Lower lobe of right lung (tissue), 2 donors: ENCODE data around the gene LGR5. TPM values are rescaled to one million over a fixed set of nuclear protein-coding genes. Genes with fewer than 3 reads are reported as not detected.
"Not testable (repeated sequence)": the region's sequence is repeated elsewhere in the genome, so short reads cannot be mapped to it uniquely, and the experiment has no call there.

Experiments
- ATAC-seq, 2 donors: fragments of 200-7000 bp; cut with Tn5 transposase; one replicate each; pipeline ENCODE4 v1.9.1; 2020 to 2022; ENCODE audit warnings: mild to moderate bottlenecking in 2 of 2, moderate library complexity in 2 of 2
- DNase-seq: peaks from one replicate; pipeline ENCODE4 v3.0.0-alpha.2; 2020
- H3K27ac ChIP-seq: fragments of 200-600 bp; one replicate; pipeline ENCODE4 v1.8.0; 2022
- H3K27me3 ChIP-seq: fragments of 200-600 bp; one replicate; pipeline ENCODE4 v1.8.0; 2022; ENCODE audit warnings: low read depth
- H3K36me3 ChIP-seq: fragments of 200-600 bp; one replicate; pipeline ENCODE4 v1.8.0; 2022; ENCODE audit warnings: mild to moderate bottlenecking
- H3K4me1 ChIP-seq: fragments of 200-600 bp; one replicate; pipeline ENCODE4 v1.8.0; 2022
- H3K4me3 ChIP-seq: fragments of 200-600 bp; one replicate; pipeline ENCODE4 v1.8.0; 2022; ENCODE audit warnings: mild to moderate bottlenecking
- H3K9me3 ChIP-seq: fragments of 200-600 bp; one replicate; pipeline ENCODE4 v1.8.0; 2022
- CTCF ChIP-seq: fragments of 200-600 bp; IDR thresholded peaks from one replicate; pipeline ENCODE4 v1.8.0; 2022; ENCODE audit warnings: antibody characterized with exemption, mild to moderate bottlenecking
- intact Hi-C: fragments of 100-400 bp; cut with DNase I; formaldehyde crosslinking; loops from one replicate; pipeline ENCODE4 v1.11.0; 2022
- total RNA-seq: library from RNA; stranded (reverse); fragmentation: NEBNext Ultra II Directional; extraction: Animal tissue kit (Norgen Biotek cat#: 25700); gene quantifications from one replicate; pipeline ENCODE4 v1.2.1, GENCODE V29; 2021
- donor health status: DM: no; HTN: yes; CAD: no; lungs with severe emphysema.

Gene LGR5
- total RNA-seq, 1 donor from 2014 or later = 1.2 TPM

GRCh38 chr12:71476513-71476912, 36.9 kb downstream of the LGR5 start:
- no peaks in the 10 kb centered on the region for H3K27me3 ChIP-seq
- H3K9me3 ChIP-seq = no peaks in the 10 kb centered on the region
- ATAC-seq (no peak), DNase-seq (no peak)
- no peaks in the 10 kb centered on the region for H3K4me1 ChIP-seq
- no peak for TF ChIP-seq CTCF
- no peak overlapping the region for H3K27ac ChIP-seq
- no peak overlapping the region for H3K4me3 ChIP-seq
- H3K36me3 ChIP-seq = no peaks in the 10 kb centered on the region
- intact Hi-C loops = no loop called here

GRCh38 chr12:71477609-71478008, 38.0 kb downstream of the LGR5 start:
- Histone ChIP-seq H3K36me3 (no peaks in the 10 kb centered on the region), H3K9me3 (no peaks in the 10 kb centered on the region), H3K27ac (no peak overlapping the region), H3K27me3 (no peaks in the 10 kb centered on the region), H3K4me1 (no peaks in the 10 kb centered on the region), H3K4me3 (no peak overlapping the region)
- DNase-seq (no peak), ATAC-seq (no peak)
- TF ChIP-seq CTCF = no peak
- intact Hi-C loops = no loop called here

GRCh38 chr12:71478270-71478669, 38.7 kb downstream of the LGR5 start:
- Histone ChIP-seq H3K27me3 (no peaks in the 10 kb centered on the region), H3K4me1 (no peaks in the 10 kb centered on the region), H3K36me3 (no peaks in the 10 kb centered on the region), H3K27ac (no peak overlapping the region), H3K4me3 (no peak overlapping the region), H3K9me3 (no peaks in the 10 kb centered on the region)
- intact Hi-C loops = no loop called here
- no peak for TF ChIP-seq CTCF
- ATAC-seq (no peak), DNase-seq (no peak)

GRCh38 chr12:71484272-71484905, 44.8 kb downstream of the LGR5 start:
- no peaks in the 10 kb centered on the region for H3K9me3 ChIP-seq
- H3K36me3 ChIP-seq = no peaks in the 10 kb centered on the region
- DNase-seq (no peak), ATAC-seq (no peak)
- H3K4me1 ChIP-seq = no peaks in the 10 kb centered on the region
- intact Hi-C loops = no loop called here
- H3K4me3 ChIP-seq = no peak overlapping the region
- H3K27ac ChIP-seq = no peak overlapping the region
- no peak for TF ChIP-seq CTCF
- H3K27me3 ChIP-seq = no peaks in the 10 kb centered on the region

- DNase-seq, H3K27me3 ChIP-seq, H3K27ac ChIP-seq, intact Hi-C loops, H3K4me3 ChIP-seq, H3K9me3 ChIP-seq, ATAC-seq, H3K36me3 ChIP-seq, H3K4me1 ChIP-seq: not testable (repeated sequence)
These were observed 51.2 kb downstream of the LGR5 start for GRCh38 chr12:71490844-71491243.

GRCh38 chr12:71492604-71493003, 53.0 kb downstream of the LGR5 start:
- no peak overlapping the region for H3K4me3 ChIP-seq
- no peaks in the 10 kb centered on the region for H3K4me1 ChIP-seq
- H3K27ac ChIP-seq = no peak overlapping the region
- H3K9me3 ChIP-seq = no peaks in the 10 kb centered on the region
- no peaks in the 10 kb centered on the region for H3K27me3 ChIP-seq
- H3K36me3 ChIP-seq = no peaks in the 10 kb centered on the region
- no peak for TF ChIP-seq CTCF
- ATAC-seq = no peak
- no peak for DNase-seq
- intact Hi-C loops = no loop called here
